KMS-11 (cell line): ENCODE measurements around the gene PLPP1.

Experiments
- H2AFZ ChIP-seq: fragments of 200-600 bp; sonication (generic); 2 replicates; pipeline ENCODE4 v1.6.1; 2016; ENCODE audit warnings: antibody characterized with exemption, mixed run types, low read depth
- H3K27ac ChIP-seq: fragments of 200-600 bp; sonication (generic); 2 replicates; pipeline ENCODE4 v1.6.1; 2016; ENCODE audit warnings: mild to moderate bottlenecking, mixed run types
- H3K27me3 ChIP-seq: fragments of 200-600 bp; sonication (generic); 2 replicates; pipeline ENCODE4 v1.6.1; 2017; ENCODE audit warnings: mild to moderate bottlenecking, low read depth, mixed run types, moderate library complexity; ENCODE audit not compliant: insufficient read depth
- H3K36me3 ChIP-seq: fragments of 200-600 bp; sonication (generic); 2 replicates; pipeline ENCODE4 v1.6.1; 2017; ENCODE audit warnings: mild to moderate bottlenecking, mixed run types; ENCODE audit not compliant: insufficient read depth
- H3K4me1 ChIP-seq: fragments of 200-600 bp; sonication (generic); 2 replicates; pipeline ENCODE4 v1.6.1; 2016; ENCODE audit warnings: mild to moderate bottlenecking, low read depth, mixed run types; ENCODE audit not compliant: poor library complexity, severe bottlenecking
- H3K4me2 ChIP-seq: fragments of 200-600 bp; sonication (generic); 2 replicates; pipeline ENCODE4 v1.7.0; 2016; ENCODE audit warnings: mild to moderate bottlenecking, mixed run types
- H3K4me3 ChIP-seq: fragments of 200-600 bp; sonication (generic); IDR thresholded peaks from 2 replicates; pipeline ENCODE4 v1.6.1; 2017; ENCODE audit warnings: low read depth, low read length, mixed read lengths; ENCODE audit not compliant: insufficient read depth
- H3K79me2 ChIP-seq: fragments of 200-600 bp; sonication (generic); 2 replicates; pipeline ENCODE4 v1.6.1; 2016; ENCODE audit warnings: low read depth, mixed run types; ENCODE audit not compliant: insufficient read depth
- H3K9ac ChIP-seq: fragments of 200-600 bp; sonication (generic); 2 replicates; pipeline ENCODE4 v1.6.1; 2016; ENCODE audit warnings: mild to moderate bottlenecking, mixed run types
- H4K20me1 ChIP-seq: fragments of 200-600 bp; sonication (generic); 2 replicates; pipeline ENCODE4 v1.6.1; 2016; ENCODE audit warnings: mild to moderate bottlenecking, mixed run types; ENCODE audit not compliant: insufficient read depth
- TF ChIP-seq, protein P1 (sequence below): fragments of 200-600 bp; sonication (generic); conservative IDR thresholded peaks from 2 replicates; pipeline ENCODE4 v1.6.1; 2017; ENCODE audit warnings: low read depth, mild to moderate bottlenecking, antibody characterized with exemption, low read length, moderate library complexity, mixed read lengths

Gene PLPP1

DNA sequence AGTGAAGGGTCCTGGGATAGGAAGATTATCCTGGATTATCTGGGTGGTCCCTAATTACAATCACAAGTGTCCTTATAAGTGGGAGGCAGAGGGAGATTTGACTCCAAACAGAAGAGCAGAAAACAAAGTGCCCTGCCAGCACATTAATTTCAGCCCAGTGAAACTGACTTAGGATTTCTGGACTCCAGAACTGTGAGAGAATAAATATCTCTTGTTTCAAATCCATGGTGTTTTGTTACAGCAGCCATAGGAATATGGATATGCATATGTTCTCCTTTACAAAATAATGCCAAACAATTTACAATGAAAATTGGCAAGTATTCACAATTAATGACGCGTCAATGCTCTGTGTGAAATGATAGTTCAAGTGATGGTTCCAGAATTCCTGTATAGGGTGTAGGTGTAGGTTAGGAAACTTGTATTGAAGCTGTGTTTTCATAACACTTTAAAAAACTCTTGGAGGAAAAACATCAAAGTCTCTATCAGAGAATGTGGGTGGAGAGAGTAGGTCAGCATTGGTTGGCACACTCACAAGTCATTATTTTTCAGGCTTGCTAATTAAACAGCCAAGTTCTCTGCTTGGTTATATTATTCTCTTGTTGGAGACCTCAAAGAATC lies 19.9 kb upstream of the PLPP1 start:
- peaks cover 9% of the 10 kb centered on the region for H3K4me1 ChIP-seq
- no peak overlapping the region for H3K27ac ChIP-seq
- H3K36me3 ChIP-seq: no peaks in the 10 kb centered on the region
- no peak overlapping the region for H3K9ac ChIP-seq
- H4K20me1 ChIP-seq: no peaks in the 10 kb centered on the region
- no peaks in the 10 kb centered on the region for H3K27me3 ChIP-seq
- H2AFZ ChIP-seq: no peak overlapping the region
- H3K4me2 ChIP-seq: no peak overlapping the region
- TF ChIP-seq, protein P1, sequence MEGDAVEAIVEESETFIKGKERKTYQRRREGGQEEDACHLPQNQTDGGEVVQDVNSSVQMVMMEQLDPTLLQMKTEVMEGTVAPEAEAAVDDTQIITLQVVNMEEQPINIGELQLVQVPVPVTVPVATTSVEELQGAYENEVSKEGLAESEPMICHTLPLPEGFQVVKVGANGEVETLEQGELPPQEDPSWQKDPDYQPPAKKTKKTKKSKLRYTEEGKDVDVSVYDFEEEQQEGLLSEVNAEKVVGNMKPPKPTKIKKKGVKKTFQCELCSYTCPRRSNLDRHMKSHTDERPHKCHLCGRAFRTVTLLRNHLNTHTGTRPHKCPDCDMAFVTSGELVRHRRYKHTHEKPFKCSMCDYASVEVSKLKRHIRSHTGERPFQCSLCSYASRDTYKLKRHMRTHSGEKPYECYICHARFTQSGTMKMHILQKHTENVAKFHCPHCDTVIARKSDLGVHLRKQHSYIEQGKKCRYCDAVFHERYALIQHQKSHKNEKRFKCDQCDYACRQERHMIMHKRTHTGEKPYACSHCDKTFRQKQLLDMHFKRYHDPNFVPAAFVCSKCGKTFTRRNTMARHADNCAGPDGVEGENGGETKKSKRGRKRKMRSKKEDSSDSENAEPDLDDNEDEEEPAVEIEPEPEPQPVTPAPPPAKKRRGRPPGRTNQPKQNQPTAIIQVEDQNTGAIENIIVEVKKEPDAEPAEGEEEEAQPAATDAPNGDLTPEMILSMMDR: no peak
- H3K4me3 ChIP-seq: no peak overlapping the region
- no peaks in the 10 kb centered on the region for H3K79me2 ChIP-seq

DNA sequence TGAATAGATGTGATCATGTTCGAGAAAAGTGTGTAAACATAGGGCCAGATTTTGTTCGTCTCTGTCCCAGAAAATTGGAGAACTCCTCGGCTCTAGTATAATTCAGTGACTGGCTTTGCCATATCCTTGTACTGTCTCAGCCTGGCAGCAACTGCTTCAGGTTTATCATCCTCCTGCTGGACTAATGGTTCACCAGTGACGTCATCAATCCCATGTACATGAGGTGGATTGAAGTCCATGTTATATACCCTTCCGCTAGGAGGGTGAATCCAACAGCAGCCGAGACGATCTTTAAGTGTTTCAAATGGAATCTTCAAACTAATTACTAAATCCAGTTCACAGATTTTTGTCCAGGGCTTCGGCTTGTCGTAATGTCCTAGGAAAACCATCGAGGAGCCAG lies 17.1 kb upstream of the PLPP1 start:
- H3K4me2 ChIP-seq: no peak overlapping the region
- H3K4me1 ChIP-seq: no peaks in the 10 kb centered on the region
- H3K36me3 ChIP-seq: no peaks in the 10 kb centered on the region
- no peak overlapping the region for H2AFZ ChIP-seq
- no peaks in the 10 kb centered on the region for H3K27me3 ChIP-seq
- H3K4me3 ChIP-seq: no peak overlapping the region
- TF ChIP-seq, protein P1: no peak
- no peak overlapping the region for H3K9ac ChIP-seq
- no peak overlapping the region for H3K27ac ChIP-seq
- H4K20me1 ChIP-seq: no peaks in the 10 kb centered on the region
- H3K79me2 ChIP-seq: no peaks in the 10 kb centered on the region

DNA sequence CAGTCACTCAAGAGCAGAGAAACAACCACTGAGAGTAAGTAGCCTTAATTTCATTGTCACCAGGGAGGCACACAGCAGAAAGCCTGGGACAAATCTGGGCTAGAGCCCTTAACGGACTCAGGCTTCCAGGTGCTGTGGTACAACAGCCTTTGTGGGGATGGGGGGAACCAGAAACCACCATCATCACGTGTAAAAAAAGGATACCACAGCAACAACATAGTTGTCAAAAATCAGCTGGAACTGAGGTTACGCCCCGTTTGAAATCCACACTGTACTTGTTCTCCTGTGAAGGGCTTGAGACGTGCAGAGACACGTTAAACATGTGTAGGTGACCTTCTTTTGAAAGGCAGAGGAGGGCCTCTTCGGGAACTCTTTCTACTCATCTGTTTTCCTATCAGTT lies 16.6 kb upstream of the PLPP1 start:
- no peak overlapping the region for H2AFZ ChIP-seq

DNA sequence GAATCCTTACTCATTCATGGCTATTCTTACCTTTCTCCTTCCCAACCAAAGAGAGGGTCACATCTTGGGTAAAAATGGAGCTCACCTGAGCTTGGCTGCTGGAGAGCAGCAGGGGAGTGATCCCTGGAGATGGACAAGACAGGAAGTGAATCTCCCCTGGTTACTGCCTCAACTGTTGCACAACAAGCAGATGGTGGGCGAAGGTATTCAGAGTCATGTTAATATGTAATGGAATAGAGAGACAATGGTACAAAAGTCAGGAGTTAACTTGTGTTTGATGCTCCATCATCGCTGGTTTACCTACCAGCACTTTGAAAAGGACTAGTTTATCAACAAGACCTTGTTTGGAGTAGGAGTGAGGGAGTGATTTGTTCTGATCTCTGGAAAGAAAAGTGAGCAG lies 13.0 kb upstream of the PLPP1 start:
- H2AFZ ChIP-seq: no peak overlapping the region
- H4K20me1 ChIP-seq: no peaks in the 10 kb centered on the region
- no peaks in the 10 kb centered on the region for H3K79me2 ChIP-seq
- no peaks in the 10 kb centered on the region for H3K36me3 ChIP-seq
- no peaks in the 10 kb centered on the region for H3K4me1 ChIP-seq
- H3K27ac ChIP-seq: no peak overlapping the region
- H3K27me3 ChIP-seq: no peaks in the 10 kb centered on the region
- H3K4me2 ChIP-seq: no peak overlapping the region
- no peak overlapping the region for H3K9ac ChIP-seq
- TF ChIP-seq, protein P1: no peak
- H3K4me3 ChIP-seq: no peak overlapping the region

More for the DNA sequence above, 16.6 kb upstream of the PLPP1 start:
- Histone ChIP-seq H3K4me1 (no peaks in the 10 kb centered on the region), H3K36me3 (no peaks in the 10 kb centered on the region), H3K79me2 (no peaks in the 10 kb centered on the region), H3K27ac (no peak overlapping the region), H3K4me3 (no peak overlapping the region), H4K20me1 (no peaks in the 10 kb centered on the region), H3K4me2 (no peak overlapping the region), H3K9ac (no peak overlapping the region), H3K27me3 (no peaks in the 10 kb centered on the region)
- TF ChIP-seq, protein P1: no peak
